Measurements from ENCODE around the gene NDUFV3.
A peak's percentile ranks its signal among the peaks of the same experiment; 100 is the strongest.
"Not testable (repeated sequence)": the region's sequence is repeated elsewhere in the genome, so short reads cannot be mapped to it uniquely, and the experiment has no call there.

NDUFV3 gene

GRCh38 chr21:42900446-42900845 lies 7.3 kb downstream of the NDUFV3 start:
- no peak for DNase-seq

GRCh38 chr21:42903817-42904216 lies 10.7 kb downstream of the NDUFV3 start:
- no peak for DNase-seq

GRCh38 chr21:42905195-42905594 lies 12.1 kb downstream of the NDUFV3 start:
- no peak for DNase-seq

GRCh38 chr21:42906233-42906632 lies 13.1 kb downstream of the NDUFV3 start:
- DNase-seq, result no peak

- not testable (repeated sequence) for DNase-seq
These were observed 15.4 kb downstream of the NDUFV3 start for GRCh38 chr21:42908484-42908883.

- DNase-seq, result not testable (repeated sequence)
These were observed 18.8 kb downstream of the NDUFV3 start for GRCh38 chr21:42911920-42912319.

GRCh38 chr21:42913476-42913875 lies 20.4 kb downstream of the NDUFV3 start:
- DNase-seq, result no peak

GRCh38 chr21:42918291-42918690 lies 25.2 kb downstream of the NDUFV3 start:
- no peak for DNase-seq

GRCh38 chr21:42921927-42922326 lies 28.8 kb downstream of the NDUFV3 start:
- no peak for DNase-seq

- no peak for DNase-seq
These were observed 29.8 kb downstream of the NDUFV3 start for GRCh38 chr21:42922918-42923317.

GRCh38 chr21:42923553-42924432 lies 30.7 kb downstream of the NDUFV3 start:
- DNase-seq, result peak; percentile 81

GRCh38 chr21:42924433-42924751 lies 31.3 kb downstream of the NDUFV3 start:
- DNase-seq, result no peak

- DNase-seq, result no peak
These were observed 32.2 kb downstream of the NDUFV3 start, which contains the start of gene ERVH48-1 for GRCh38 chr21:42925114-42925926. Gene ERVH48-1, minus strand, starts transcription at chr21:42925630. Its CDS starts 6,624 bp downstream, at chr21:42919006.

GRCh38 chr21:42927474-42928200 lies 34.5 kb downstream of the NDUFV3 start:
- not testable (repeated sequence) for DNase-seq

GRCh38 chr21:42929969-42930368 lies 36.9 kb downstream of the NDUFV3 start:
- DNase-seq, result no peak

- no peak for DNase-seq
These were observed 38.6 kb downstream of the NDUFV3 start for GRCh38 chr21:42931560-42932235.

GRCh38 chr21:42932378-42933136 lies 39.4 kb downstream of the NDUFV3 start:
- DNase-seq, result not testable (repeated sequence)

- not testable (repeated sequence) for DNase-seq
These were observed 40.2 kb downstream of the NDUFV3 start for GRCh38 chr21:42933137-42933970.

- DNase-seq, result not testable (repeated sequence)
These were observed 40.9 kb downstream of the NDUFV3 start for GRCh38 chr21:42933973-42934372.

GRCh38 chr21:42936360-42936759 lies 43.3 kb downstream of the NDUFV3 start:
- DNase-seq, result not testable (repeated sequence)

Measured in activated effector memory CD4-positive, alpha-beta T cell treated with anti-CD3 and anti-CD28 coated beads, Interleukin-2, amount 50 U/mL, for 16 hours (primary cell).